ENCODE results near the gene MYB.

MYB gene

DNA sequence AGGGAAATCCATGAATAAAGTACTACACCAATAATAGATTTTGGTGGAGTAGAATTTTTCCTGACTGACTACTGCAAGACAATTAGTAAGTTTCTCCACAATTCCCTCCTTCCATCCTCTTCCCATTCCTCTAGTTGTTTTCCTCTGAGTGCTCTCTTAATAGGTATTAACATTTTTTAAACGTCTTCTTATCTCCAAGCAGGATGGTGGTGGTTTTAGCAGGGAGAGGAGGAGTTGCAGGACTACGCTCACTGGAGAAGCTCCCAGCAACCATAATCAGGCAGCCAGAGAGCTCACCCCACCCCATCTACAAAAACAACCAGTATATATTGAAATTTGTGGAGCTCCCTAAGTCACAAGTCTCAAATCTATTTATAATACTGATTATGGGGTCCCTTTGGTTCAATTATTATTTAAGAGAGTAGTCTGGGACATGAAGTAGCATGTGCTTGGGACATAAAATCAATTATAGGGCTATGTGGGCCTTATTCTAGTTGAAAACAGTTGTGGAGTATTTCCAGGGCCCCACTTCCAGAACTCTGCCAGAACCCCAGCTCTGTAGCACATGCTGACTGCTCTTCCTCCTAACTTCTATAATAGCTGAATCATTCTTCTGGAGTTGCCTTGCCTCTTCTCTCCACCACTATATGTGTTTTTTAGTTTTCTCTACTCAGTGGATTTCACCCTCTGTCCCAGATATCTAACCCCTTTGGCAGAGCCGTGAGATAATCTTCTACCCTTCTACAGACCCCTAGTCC is 49.8 kb downstream of the MYB start:
- in situ Hi-C loops (cut with HindIII; ENCODE audit: low sequenced_read_pairs) = no loop called here
- TF ChIP-seq, protein P1, sequence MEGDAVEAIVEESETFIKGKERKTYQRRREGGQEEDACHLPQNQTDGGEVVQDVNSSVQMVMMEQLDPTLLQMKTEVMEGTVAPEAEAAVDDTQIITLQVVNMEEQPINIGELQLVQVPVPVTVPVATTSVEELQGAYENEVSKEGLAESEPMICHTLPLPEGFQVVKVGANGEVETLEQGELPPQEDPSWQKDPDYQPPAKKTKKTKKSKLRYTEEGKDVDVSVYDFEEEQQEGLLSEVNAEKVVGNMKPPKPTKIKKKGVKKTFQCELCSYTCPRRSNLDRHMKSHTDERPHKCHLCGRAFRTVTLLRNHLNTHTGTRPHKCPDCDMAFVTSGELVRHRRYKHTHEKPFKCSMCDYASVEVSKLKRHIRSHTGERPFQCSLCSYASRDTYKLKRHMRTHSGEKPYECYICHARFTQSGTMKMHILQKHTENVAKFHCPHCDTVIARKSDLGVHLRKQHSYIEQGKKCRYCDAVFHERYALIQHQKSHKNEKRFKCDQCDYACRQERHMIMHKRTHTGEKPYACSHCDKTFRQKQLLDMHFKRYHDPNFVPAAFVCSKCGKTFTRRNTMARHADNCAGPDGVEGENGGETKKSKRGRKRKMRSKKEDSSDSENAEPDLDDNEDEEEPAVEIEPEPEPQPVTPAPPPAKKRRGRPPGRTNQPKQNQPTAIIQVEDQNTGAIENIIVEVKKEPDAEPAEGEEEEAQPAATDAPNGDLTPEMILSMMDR (IDR thresholded peaks at IDR 0.05; ENCODE audit: low read depth, low read length, missing control alignments) = no peak
- no peak overlapping the region for H3K4me3 ChIP-seq (ENCODE audit: low read depth, low read length)
- no peak for DNase-seq (ENCODE audit: low read depth)

DNA sequence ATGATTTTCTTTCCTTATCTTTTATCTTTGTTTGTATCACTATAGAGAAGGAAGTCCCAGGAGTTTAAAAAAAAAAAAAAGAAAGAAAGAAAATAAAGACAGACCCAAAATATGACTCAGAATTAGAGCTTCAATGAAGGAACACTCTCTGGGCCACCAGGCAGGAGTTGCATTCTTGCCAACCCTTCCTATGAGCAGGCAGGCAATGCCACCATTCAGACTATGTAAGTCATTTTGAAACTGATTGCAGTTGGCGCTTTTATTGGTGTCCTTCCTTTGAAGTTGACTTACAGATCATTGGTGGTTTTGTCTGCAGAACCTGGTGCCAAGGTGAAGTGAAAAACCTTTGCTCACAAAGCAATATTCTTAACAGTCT is 50.3 kb downstream of the MYB start:
- no peak overlapping the region for H3K4me3 ChIP-seq (ENCODE audit: low read depth, low read length)
- in situ Hi-C loops (cut with HindIII; ENCODE audit: low sequenced_read_pairs) = no loop called here
- TF ChIP-seq, protein P1 (IDR thresholded peaks at IDR 0.05; ENCODE audit: low read depth, low read length, missing control alignments) = no peak
- no peak for DNase-seq (ENCODE audit: low read depth)

- in situ Hi-C loops (cut with HindIII; ENCODE audit: low sequenced_read_pairs) = no loop called here
- TF ChIP-seq, protein P1 (IDR thresholded peaks at IDR 0.05; ENCODE audit: low read depth, low read length, missing control alignments) = no peak
- no peak for DNase-seq (ENCODE audit: low read depth)
- no peak overlapping the region for H3K4me3 ChIP-seq (ENCODE audit: low read depth, low read length)
Observed at GRCh38 chr6:135233686-135234491, 52.8 kb downstream of the MYB start.

DNA sequence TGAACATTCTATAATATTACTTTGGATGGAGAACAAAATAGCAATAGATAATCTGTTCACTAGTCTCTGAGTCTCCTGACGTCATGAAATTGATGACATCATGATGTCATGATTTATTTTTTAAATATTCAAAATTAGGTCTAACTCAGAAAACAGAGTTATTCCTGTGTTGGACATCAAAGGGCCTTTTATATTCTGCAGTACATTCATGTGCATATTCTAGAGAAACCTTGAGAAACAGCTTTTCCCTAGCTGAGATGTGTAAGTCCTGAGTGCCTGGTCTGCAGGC is 53.3 kb downstream of the MYB start:
- TF ChIP-seq, protein P1 (IDR thresholded peaks at IDR 0.05; ENCODE audit: low read depth, low read length, missing control alignments) = no peak
- H3K4me3 ChIP-seq (ENCODE audit: low read depth, low read length) = no peak overlapping the region
- DNase-seq (ENCODE audit: low read depth) = no peak
- in situ Hi-C loops (cut with HindIII; ENCODE audit: low sequenced_read_pairs) = no loop called here

DNA sequence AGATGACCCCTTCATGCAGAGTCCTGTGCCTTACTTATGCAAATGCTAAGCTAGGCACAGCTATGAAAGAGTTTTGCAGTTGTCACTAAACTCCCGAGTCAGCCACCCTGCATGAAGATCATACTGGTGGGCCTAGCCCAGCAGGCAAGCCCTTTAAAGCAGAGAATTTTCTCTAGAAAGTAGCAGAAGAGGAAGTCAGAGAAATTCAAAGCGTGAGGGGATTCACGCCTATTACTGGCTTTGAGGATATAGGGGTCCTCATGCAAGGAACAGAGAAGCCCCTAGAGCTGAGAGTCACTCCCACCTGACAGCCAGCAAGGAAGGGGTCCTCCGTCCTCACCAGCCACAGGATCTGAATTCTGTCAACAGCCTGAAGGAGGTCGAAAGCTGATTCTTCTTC is 54.6 kb downstream of the MYB start:
- no peak overlapping the region for H3K4me3 ChIP-seq (ENCODE audit: low read depth, low read length)
- in situ Hi-C loops (cut with HindIII; ENCODE audit: low sequenced_read_pairs) = no loop called here
- DNase-seq (ENCODE audit: low read depth) = no peak
- TF ChIP-seq, protein P1 (IDR thresholded peaks at IDR 0.05; ENCODE audit: low read depth, low read length, missing control alignments) = no peak

DNA sequence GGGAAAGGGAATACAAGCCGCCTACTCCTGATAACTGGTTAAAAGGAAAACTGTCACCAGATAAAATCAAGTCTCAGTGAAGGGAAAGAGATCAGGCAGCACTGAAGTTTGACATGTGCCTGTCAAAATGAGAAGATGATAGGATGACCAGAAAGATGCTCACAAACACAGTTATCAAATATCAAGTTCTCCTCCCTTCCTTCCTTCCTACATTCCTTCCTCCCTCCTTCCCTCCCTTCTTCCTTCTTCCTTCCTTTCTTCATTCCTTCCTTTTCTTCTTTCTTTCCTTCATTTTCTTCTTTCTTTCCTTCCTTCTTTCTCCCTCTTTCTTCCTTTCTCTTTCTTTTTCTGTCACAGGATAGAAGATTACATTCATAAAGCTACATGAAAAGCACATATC is 55.2 kb downstream of the MYB start:
- no peak for DNase-seq (ENCODE audit: low read depth)
- TF ChIP-seq, protein P1 (IDR thresholded peaks at IDR 0.05; ENCODE audit: low read depth, low read length, missing control alignments) = no peak
- H3K4me3 ChIP-seq (ENCODE audit: low read depth, low read length) = no peak overlapping the region
- in situ Hi-C loops (cut with HindIII; ENCODE audit: low sequenced_read_pairs) = no loop called here
